ENCODE results near the gene ENOX1.

- TF ChIP-seq CTCF (IDR thresholded peaks at IDR 0.05) (no peak), ZFX (IDR thresholded peaks at IDR 0.05; ENCODE audit: borderline replicate concordance) (no peak)
Observed at GRCh38 chr13:43166644-43167457, 619.9 kb downstream of the ENOX1 start.
